ENCODE results near the gene SLC6A8. TPM values are rescaled to one million over a fixed set of nuclear protein-coding genes. Genes with fewer than 3 reads are reported as not detected.
"Not testable (repeated sequence)": the region's sequence is repeated elsewhere in the genome, so short reads cannot be mapped to it uniquely, and the experiment has no call there.

The SLC6A8 gene
- total RNA-seq, 4 donors from 2014 or later = 4.0 to 8.0 (median 6.1) TPM

DNA sequence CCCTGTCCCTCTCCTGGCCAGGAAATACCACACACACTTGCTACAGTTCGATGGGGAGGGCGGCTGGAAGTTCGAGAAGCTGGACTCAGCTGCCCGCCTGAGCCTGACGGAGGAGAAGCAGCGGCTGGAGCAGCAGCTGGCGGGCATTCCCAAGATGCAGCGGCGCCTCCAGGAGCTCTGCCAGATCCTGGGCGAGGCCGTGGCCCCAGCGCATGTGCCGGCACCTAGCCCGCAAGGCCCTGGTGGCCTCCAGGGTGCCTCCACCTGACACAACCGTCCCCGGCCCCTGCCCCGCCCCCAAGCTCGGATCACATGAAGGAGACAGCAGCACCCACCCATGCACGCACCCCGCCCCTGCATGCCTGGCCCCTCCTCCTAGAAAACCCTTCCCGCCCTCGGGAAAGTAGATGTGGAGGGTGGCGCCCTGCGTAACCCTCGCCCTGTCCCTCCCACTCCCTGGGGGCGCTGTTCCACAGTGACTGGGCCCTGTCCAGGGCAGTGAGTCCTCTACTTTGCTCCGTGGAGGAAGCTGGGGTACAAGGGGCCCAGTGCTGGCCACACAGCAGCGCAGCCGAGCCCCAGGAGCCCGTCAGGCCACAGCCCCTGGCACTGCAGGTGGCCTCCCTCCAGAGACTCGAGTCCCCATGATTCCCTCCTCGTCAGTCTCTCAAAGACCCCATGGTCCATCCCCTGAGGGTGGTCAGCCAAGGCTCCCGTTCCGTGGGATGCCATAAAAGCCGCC, 55.9 kb downstream of the SLC6A8 start:
- H3K9me3 ChIP-seq; H3K27me3 ChIP-seq; H3K36me3 ChIP-seq; H3K4me1 ChIP-seq; H3K27ac ChIP-seq; H3K4me3 ChIP-seq (replicated peaks in 1 of 3); intact Hi-C loops (cut with DNase I): not testable (repeated sequence)
- DNase-seq = peak; percentile 72 to 82
- 0% methylated on average over 2 of the region's 35 CpGs; no CpG with 5 or more reads in 1 of the 2 donors for WGBS, 2 donors
- peak in 1 of 2 donors; percentile 20 for TF ChIP-seq POLR2A (IDR thresholded peaks at IDR 0.05)

DNA sequence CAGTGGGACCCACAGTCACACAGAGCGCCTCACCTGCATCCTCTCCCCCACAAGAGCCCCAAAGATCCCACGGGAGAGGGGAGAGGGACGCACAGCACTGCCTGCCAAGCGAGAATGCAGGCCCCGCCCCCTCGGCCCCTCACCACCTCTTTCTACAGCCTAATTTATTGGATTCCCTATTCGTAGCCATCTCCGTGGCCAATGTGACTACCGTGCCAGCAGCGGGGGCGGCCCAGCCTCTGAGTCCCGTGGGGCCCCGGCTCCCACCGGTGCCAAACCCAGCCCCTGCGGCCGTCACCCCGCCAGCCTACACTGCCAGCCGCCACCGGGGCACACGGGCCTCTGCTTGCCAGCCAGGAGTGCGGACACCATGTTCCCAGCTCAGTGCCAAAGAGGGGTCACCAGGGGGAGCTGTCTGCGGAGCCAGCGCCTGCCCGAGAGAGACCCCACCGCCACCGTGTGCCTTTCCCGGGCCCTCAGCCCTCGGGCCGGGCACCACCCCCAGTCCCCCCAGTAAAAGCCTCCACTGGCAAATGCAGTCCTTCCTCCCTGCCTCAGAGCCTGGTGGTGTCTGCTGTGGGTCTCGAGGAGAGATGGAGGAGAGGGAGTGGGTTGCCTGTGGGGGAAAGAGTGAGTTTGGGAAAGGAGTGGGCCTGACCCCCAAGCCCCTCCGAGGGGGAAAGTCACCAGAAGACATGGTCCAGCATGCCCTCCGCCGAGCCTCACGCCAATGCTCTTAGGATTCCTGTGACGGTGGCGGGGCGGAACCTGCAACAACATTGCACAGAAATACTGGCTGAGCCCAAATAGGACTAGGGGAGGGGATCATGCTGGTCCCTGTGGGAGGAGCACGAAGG, 56.7 kb downstream of the SLC6A8 start:
- DNase-seq = peak; percentile 31 to 38
- Histone ChIP-seq H3K4me1 (peaks cover 0 to 4% of the 10 kb centered on the region in 2 donors), H3K36me3 (no peaks in the 10 kb centered on the region), H3K27me3 (no peaks in the 10 kb centered on the region), H3K27ac (no peak overlapping the region), H3K4me3 (replicated peaks in 1 of 3) (no peak overlapping the region), H3K9me3 (no peaks in the 10 kb centered on the region)
- TF ChIP-seq POLR2A (IDR thresholded peaks at IDR 0.05) = no peak
- TF ChIP-seq, protein P1, sequence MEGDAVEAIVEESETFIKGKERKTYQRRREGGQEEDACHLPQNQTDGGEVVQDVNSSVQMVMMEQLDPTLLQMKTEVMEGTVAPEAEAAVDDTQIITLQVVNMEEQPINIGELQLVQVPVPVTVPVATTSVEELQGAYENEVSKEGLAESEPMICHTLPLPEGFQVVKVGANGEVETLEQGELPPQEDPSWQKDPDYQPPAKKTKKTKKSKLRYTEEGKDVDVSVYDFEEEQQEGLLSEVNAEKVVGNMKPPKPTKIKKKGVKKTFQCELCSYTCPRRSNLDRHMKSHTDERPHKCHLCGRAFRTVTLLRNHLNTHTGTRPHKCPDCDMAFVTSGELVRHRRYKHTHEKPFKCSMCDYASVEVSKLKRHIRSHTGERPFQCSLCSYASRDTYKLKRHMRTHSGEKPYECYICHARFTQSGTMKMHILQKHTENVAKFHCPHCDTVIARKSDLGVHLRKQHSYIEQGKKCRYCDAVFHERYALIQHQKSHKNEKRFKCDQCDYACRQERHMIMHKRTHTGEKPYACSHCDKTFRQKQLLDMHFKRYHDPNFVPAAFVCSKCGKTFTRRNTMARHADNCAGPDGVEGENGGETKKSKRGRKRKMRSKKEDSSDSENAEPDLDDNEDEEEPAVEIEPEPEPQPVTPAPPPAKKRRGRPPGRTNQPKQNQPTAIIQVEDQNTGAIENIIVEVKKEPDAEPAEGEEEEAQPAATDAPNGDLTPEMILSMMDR (IDR thresholded peaks at IDR 0.05) = no peak
- WGBS, 2 donors = 10 to 26% methylated on average over 7 to 10 of the region's 38 CpGs
- intact Hi-C loops (cut with DNase I) = no loop called here

GRCh38 chrX:153745067-153745433, 57.3 kb downstream of the SLC6A8 start:
- DNase-seq = not testable (repeated sequence)

More at GRCh38 chrX:153745067-153745433, 57.3 kb downstream of the SLC6A8 start:
- H3K27me3 ChIP-seq; H3K9me3 ChIP-seq; H3K27ac ChIP-seq; H3K4me1 ChIP-seq; H3K4me3 ChIP-seq (replicated peaks in 1 of 3); H3K36me3 ChIP-seq; intact Hi-C loops (cut with DNase I): not testable (repeated sequence)
- 20 to 22% methylated on average over 2 to 4 of the region's 12 CpGs for WGBS, 2 donors

Small RNAs within 50 kb of the gene (small RNA-seq; reads per million reads assigned to genes)
- gene RN7SL687P = not detected

Other genes starting within 250 kb of the SLC6A8 start
- gene TREX2, start 241.9 kb upstream of the SLC6A8 start, total RNA-seq = 1 to 10 TPM in 2 of 4 donors, under 1 TPM in 1, not detected in 1; 0.40 to 8.9 (median 3.2) TPM
- 10 to 100 TPM; 20.7 to 46.8 (median 27.7) TPM for gene HAUS7, start 217.3 kb upstream of the SLC6A8 start, total RNA-seq
- 10 to 100 TPM; 51.0 to 84.0 (median 68.6) TPM for gene BGN, start 192.9 kb upstream of the SLC6A8 start, total RNA-seq
- gene ATP2B3, start 170.3 kb upstream of the SLC6A8 start, total RNA-seq = not detected
- gene CCNQ, start 88.8 kb upstream of the SLC6A8 start, total RNA-seq = 10 to 100 TPM; 22.0 to 43.3 (median 33.0) TPM
- not detected for gene DUSP9, start 40.7 kb upstream of the SLC6A8 start, total RNA-seq
- under 1 TPM in 1 of 4 donors, not detected in 3; 0.83 TPM for gene PNCK, start 14.1 kb upstream of the SLC6A8 start, total RNA-seq
- gene BCAP31, start 36.5 kb downstream of the SLC6A8 start, total RNA-seq = 100 to 1,000 TPM; 170 to 228 (median 185) TPM
- 10 to 100 TPM in 1 of 4 donors, 1 to 10 TPM in 3; 7.0 to 11.8 (median 8.9) TPM for gene ABCD1, start 36.9 kb downstream of the SLC6A8 start, total RNA-seq
- 1 to 10 TPM in 3 of 4 donors, under 1 TPM in 1; 0.67 to 2.0 (median 1.1) TPM for gene PLXNB3, start 76.3 kb downstream of the SLC6A8 start, total RNA-seq
- under 1 TPM in 1 of 4 donors, not detected in 3; 0.22 TPM for gene SRPK3, start 93.1 kb downstream of the SLC6A8 start, total RNA-seq
- gene IDH3G, start 106.4 kb downstream of the SLC6A8 start, total RNA-seq = 100 to 1,000 TPM in 3 of 4 donors, 10 to 100 TPM in 1; 77.7 to 148 (median 115) TPM
- 100 to 1,000 TPM; 177 to 359 (median 279) TPM for gene SSR4, start 106.7 kb downstream of the SLC6A8 start, total RNA-seq
- gene PDZD4, start 142.6 kb downstream of the SLC6A8 start, total RNA-seq = 1 to 10 TPM; 3.2 to 7.0 (median 4.5) TPM
- gene L1CAM, start 198.2 kb downstream of the SLC6A8 start, total RNA-seq = 1 to 10 TPM in 1 of 4 donors, under 1 TPM in 3; 0.45 to 2.2 (median 0.75) TPM
- gene AVPR2, start 216.7 kb downstream of the SLC6A8 start, total RNA-seq = 1 to 10 TPM in 3 of 4 donors, not detected in 1; 1.1 to 2.8 (median 2.6) TPM
- 10 to 100 TPM in 2 of 4 donors, 1 to 10 TPM in 2; 6.5 to 37.0 (median 12.2) TPM for gene ARHGAP4, start 238.3 kb downstream of the SLC6A8 start, total RNA-seq
- gene NAA10, start 247.1 kb downstream of the SLC6A8 start, total RNA-seq = 10 to 100 TPM; 58.7 to 89.3 (median 69.7) TPM